Activated CD4-positive, alpha-beta T cell treated with anti-CD3 and anti-CD28 coated beads for 36 hours (primary cell): ENCODE results near the gene ARGLU1. TPM values are rescaled to one million over a fixed set of nuclear protein-coding genes. Genes with fewer than 3 reads are reported as not detected.

Experiments used
- ATAC-seq: fragments of 200-7000 bp; cut with Tn5 transposase; one replicate; pipeline ENCODE4 v1.10.0; 2021; ENCODE audit warnings: mild to moderate bottlenecking, moderate library complexity
- CTCF ChIA-PET: fragments of 350-600 bp; sonication (Branson Sonifier 250); formaldehyde crosslinking; loops from one replicate; lab custom pipeline; 2021; ENCODE audit warnings: antibody characterized with exemption; lab: Charles Lee
- POLR2A ChIA-PET: fragments of 350-600 bp; sonication (Branson Sonifier 250); formaldehyde crosslinking; loops from one replicate; lab custom pipeline; 2021; ENCODE audit warnings: antibody characterized with exemption, inconsistent platforms; lab: Charles Lee
- DNase-seq: peaks from one replicate; pipeline ENCODE4 v3.0.0-alpha.2; 2020
- H3K27ac Mint-ChIP-seq: one replicate; pipeline ENCODE4 v1.8.0; 2021; ENCODE audit warnings: mixed read lengths
- H3K27me3 Mint-ChIP-seq: one replicate; pipeline ENCODE4 v1.8.0; 2021; ENCODE audit warnings: mixed read lengths
- H3K36me3 Mint-ChIP-seq: one replicate; pipeline ENCODE4 v1.8.0; 2021; ENCODE audit warnings: low read depth, mixed read lengths
- H3K4me1 Mint-ChIP-seq: one replicate; pipeline ENCODE4 v1.8.0; 2021; ENCODE audit warnings: mixed read lengths
- H3K4me3 Mint-ChIP-seq: one replicate; pipeline ENCODE4 v1.8.0; 2021; ENCODE audit warnings: mild to moderate bottlenecking, moderate library complexity, mixed read lengths
- H3K9me3 Mint-ChIP-seq: one replicate; pipeline ENCODE4 v1.8.0; 2021; ENCODE audit warnings: low read depth, mixed read lengths
- intact Hi-C, 2 experiments: fragments of 100-400 bp; cut with DNase I in 1 of 2; cut with micrococcal nuclease in 1 of 2; formaldehyde crosslinking; loops; one replicate each; pipeline versions ENCODE4 v1.14.2 to v1.15.1; 2022 to 2024; cut with DNase I, micrococcal nuclease
- total RNA-seq, 2 experiments: library from RNA; stranded (reverse); gene quantifications; one replicate each; pipeline ENCODE4 v1.2.3, GENCODE V29; 2021

The ARGLU1 gene
- total RNA-seq, 2 experiments from 2014 or later = 68.8 to 94.2 TPM

- Mint-ChIP-seq H3K4me3 (no peak overlapping the region), H3K9me3 (peaks cover 23% of the 10 kb centered on the region), H3K27ac (no peak overlapping the region), H3K36me3 (peaks cover 6% of the 10 kb centered on the region), H3K4me1 (no peaks in the 10 kb centered on the region), H3K27me3 (peaks cover 10% of the 10 kb centered on the region)
- ATAC-seq (no peak), DNase-seq (no peak)
- intact Hi-C loops = no loop called here
- ChIA-PET CTCF (no interaction called here), POLR2A (no interaction called here)
Observed at GRCh38 chr13:106586648-106587166, 18.8 kb upstream of the ARGLU1 start.

- ChIA-PET POLR2A (no interaction called here), CTCF (interaction anchor here (0.6 kb wide), 1 partner anchor 221 kb away, joined by 5 read pairs; no protein-coding TSS in a partner anchor)
- Mint-ChIP-seq H3K4me1 (no peaks in the 10 kb centered on the region), H3K9me3 (peaks cover 14% of the 10 kb centered on the region), H3K4me3 (no peak overlapping the region), H3K27me3 (peaks cover 6% of the 10 kb centered on the region), H3K27ac (no peak overlapping the region), H3K36me3 (peaks cover 4% of the 10 kb centered on the region)
- DNase-seq (no peak), ATAC-seq (no peak)
- intact Hi-C loops = no loop called here
Observed at GRCh38 chr13:106581225-106581624, 13.3 kb upstream of the ARGLU1 start.

- ChIA-PET POLR2A (no interaction called here), CTCF (no interaction called here)
- no peaks in the 10 kb centered on the region for H3K4me1 Mint-ChIP-seq
- H3K4me3 Mint-ChIP-seq = no peak overlapping the region
- H3K27me3 Mint-ChIP-seq = no peaks in the 10 kb centered on the region
- intact Hi-C loops = no loop called here
- H3K9me3 Mint-ChIP-seq = no peaks in the 10 kb centered on the region
- ATAC-seq (no peak), DNase-seq (no peak)
- no peak overlapping the region for H3K27ac Mint-ChIP-seq
- H3K36me3 Mint-ChIP-seq = peaks cover 2% of the 10 kb centered on the region
Observed at GRCh38 chr13:106575896-106576295, 8.0 kb upstream of the ARGLU1 start.

- POLR2A ChIA-PET = no interaction called here
- DNase-seq (no peak), ATAC-seq (no peak)
- peaks cover 2% of the 10 kb centered on the region for H3K36me3 Mint-ChIP-seq
- no peaks in the 10 kb centered on the region for H3K9me3 Mint-ChIP-seq
- H3K4me1 Mint-ChIP-seq = peaks cover 5% of the 10 kb centered on the region
- H3K4me3 Mint-ChIP-seq = no peak overlapping the region
- no peaks in the 10 kb centered on the region for H3K27me3 Mint-ChIP-seq
- no peak overlapping the region for H3K27ac Mint-ChIP-seq
- CTCF ChIA-PET = no interaction called here
- intact Hi-C loops = no loop called here
Observed at GRCh38 chr13:106573868-106574267, 5.9 kb upstream of the ARGLU1 start.

GRCh38 chr13:106573284-106573846 lies 5.4 kb upstream of the ARGLU1 start:
- ATAC-seq (no peak), DNase-seq (no peak)
- ChIA-PET POLR2A (no interaction called here), CTCF (no interaction called here)
- H3K27ac Mint-ChIP-seq = no peak overlapping the region
- no peak overlapping the region for H3K4me3 Mint-ChIP-seq
- intact Hi-C loops = no loop called here
- peaks cover 8% of the 10 kb centered on the region for H3K4me1 Mint-ChIP-seq
- H3K36me3 Mint-ChIP-seq = peaks cover 2% of the 10 kb centered on the region
- no peaks in the 10 kb centered on the region for H3K27me3 Mint-ChIP-seq
- H3K9me3 Mint-ChIP-seq = no peaks in the 10 kb centered on the region

GRCh38 chr13:106570299-106570852 lies 2.4 kb upstream of the ARGLU1 start:
- intact Hi-C loops = no loop called here
- Mint-ChIP-seq H3K9me3 (no peaks in the 10 kb centered on the region), H3K4me3 (no peak overlapping the region), H3K27me3 (no peaks in the 10 kb centered on the region), H3K4me1 (peaks cover 17% of the 10 kb centered on the region), H3K27ac (peak overlapping the region; percentile 5), H3K36me3 (peaks cover 16% of the 10 kb centered on the region)
- POLR2A ChIA-PET = interaction anchor here (0.6 kb wide), 1 partner anchor 1422 kb away, joined by 3 read pairs; no protein-coding TSS in a partner anchor
- ATAC-seq (peak; percentile 9), DNase-seq (peak; percentile 60)
- CTCF ChIA-PET = interaction anchor here (1.3 to 1.8 kb wide), 2 partner anchors 9 to 50 kb away, joined by 3 to 6 read pairs; no protein-coding TSS in a partner anchor

- DNase-seq = peak; percentile 19
- no peak overlapping the region for H3K27ac Mint-ChIP-seq
- intact Hi-C loops = loop anchor here in 1 of 2 experiments (5.0 kb wide), 1 partner anchor 1648 kb away; the partner anchor contains the start of genes ABHD13 and LIG4
- CTCF ChIA-PET = interaction anchor here (1.8 to 5.3 kb wide), 2 partner anchors 10 to 33 kb away, joined by 6 to 36 read pairs; partner anchors contain the start of gene EFNB2
- no peak for ATAC-seq
- peaks cover 21% of the 10 kb centered on the region for H3K36me3 Mint-ChIP-seq
- peaks cover 26% of the 10 kb centered on the region for H3K4me1 Mint-ChIP-seq
- no peaks in the 10 kb centered on the region for H3K27me3 Mint-ChIP-seq
- no peaks in the 10 kb centered on the region for H3K9me3 Mint-ChIP-seq
- no peak overlapping the region for H3K4me3 Mint-ChIP-seq
- POLR2A ChIA-PET = no interaction called here
Observed at GRCh38 chr13:106569233-106570095, 1.5 kb upstream of the ARGLU1 start.

GRCh38 chr13:106568299-106569003 lies 514 bp upstream of the ARGLU1 start:
- DNase-seq (peak; percentile 8), ATAC-seq (peak; percentile 34)
- peak overlapping the region; percentile 97 for H3K4me3 Mint-ChIP-seq
- H3K9me3 Mint-ChIP-seq = no peaks in the 10 kb centered on the region
- ChIA-PET POLR2A (no interaction called here), CTCF (interaction anchor here (1.2 to 5.3 kb wide), 3 partner anchors 11 to 32 kb away, joined by 4 to 36 read pairs (median 6); partner anchors contain the start of gene EFNB2)
- H3K27me3 Mint-ChIP-seq = no peaks in the 10 kb centered on the region
- H3K27ac Mint-ChIP-seq = peak overlapping the region; percentile 92
- peaks cover 21% of the 10 kb centered on the region for H3K36me3 Mint-ChIP-seq
- intact Hi-C loops = loop anchor here (1.0 to 5.0 kb wide), 2 partner anchors 33 to 1649 kb away; partner anchors contain the start of genes EFNB2 (in 2 of the 2), ABHD13 (in 1 of the 2) and LIG4 (in 1 of the 2)
- peaks cover 36% of the 10 kb centered on the region for H3K4me1 Mint-ChIP-seq

GRCh38 chr13:106566641-106567473 lies 1.1 kb downstream of the ARGLU1 start:
- Mint-ChIP-seq H3K27me3 (no peaks in the 10 kb centered on the region), H3K27ac (peak overlapping the region; percentile 92), H3K4me3 (peak overlapping the region; percentile 97), H3K36me3 (peaks cover 23% of the 10 kb centered on the region), H3K4me1 (peaks cover 47% of the 10 kb centered on the region), H3K9me3 (no peaks in the 10 kb centered on the region)
- ChIA-PET CTCF (interaction anchor here (0.7 to 5.3 kb wide), 3 partner anchors 10 to 31 kb away, joined by 3 to 36 read pairs (median 4); partner anchors contain the start of gene EFNB2), POLR2A (interaction anchor here (0.5 to 0.7 kb wide), 3 partner anchors 9 to 642 kb away, joined by 3 read pairs; no protein-coding TSS in a partner anchor)
- ATAC-seq (peak; percentile 24), DNase-seq (peak; percentile 61)
- intact Hi-C loops = loop anchor here in 1 of 2 experiments (1.0 to 5.0 kb wide), 2 partner anchors 351 to 1650 kb away; partner anchors contain the start of genes ABHD13 and LIG4
